ENCODE data around the gene ALLC.

GRCh38 chr2:3639653-3640052, 18.3 kb upstream of the ALLC start:
- TF ChIP-seq CTCF (conservative IDR thresholded peaks at IDR 0.05; ENCODE audit: low read depth, low read length) (no peak), EZH2phosphoT487 (IDR thresholded peaks at IDR 0.05; ENCODE audit: borderline replicate concordance, low read length) (no peak), EZH2 (IDR thresholded peaks at IDR 0.05; ENCODE audit: low read length, unreplicated experiment) (no peak)

Measured in PC-3 (cell line).